Psoas muscle (tissue), 8 donors: Measurements from ENCODE around the gene TNIP3. TPM values are rescaled to one million over a fixed set of nuclear protein-coding genes. Genes with fewer than 3 reads are reported as not detected.

Experiments
- ATAC-seq, 4 donors: fragments of 200-7000 bp; cut with Tn5 transposase; one replicate each; pipeline ENCODE4 v1.9.1; 2020; ENCODE audit warnings: moderate library complexity in 3 of 4, mild to moderate bottlenecking in 2 of 4
- DNase-seq, 2 donors: peaks; one replicate each; pipeline ENCODE4 v3.0.0-alpha.2; 2020
- H3K27ac ChIP-seq: fragments of 200-600 bp; one replicate; pipeline ENCODE4 v1.8.0; 2022
- H3K27me3 ChIP-seq, 3 donors: fragments of 200-600 bp in 1 of 3; one replicate each; pipeline versions ENCODE4 v1.6.1 to v1.8.0; 2013 to 2022; ENCODE audit warnings: low read length in 2 of 3, mild to moderate bottlenecking in 2 of 3, moderate library complexity in 1 of 3; ENCODE audit not compliant: insufficient read depth in 3 of 3
- H3K36me3 ChIP-seq, 2 donors: fragments of 200-600 bp in 1 of 2; one replicate each; pipeline versions ENCODE4 v1.6.1 to v1.8.0; 2013 to 2022; ENCODE audit warnings: low read depth in 1 of 2, mild to moderate bottlenecking in 1 of 2, moderate library complexity in 1 of 2; ENCODE audit not compliant: insufficient read depth in 1 of 2
- H3K4me1 ChIP-seq: fragments of 200-600 bp; one replicate; pipeline ENCODE4 v1.8.0; 2022
- H3K4me3 ChIP-seq: fragments of 200-600 bp; one replicate; pipeline ENCODE4 v1.8.0; 2022; ENCODE audit warnings: mild to moderate bottlenecking
- H3K9me3 ChIP-seq: fragments of 200-600 bp; one replicate; pipeline ENCODE4 v1.8.0; 2022
- CTCF ChIP-seq: fragments of 200-600 bp; IDR thresholded peaks from one replicate; pipeline ENCODE4 v1.8.0; 2022; ENCODE audit warnings: antibody characterized with exemption
- WGBS, 3 donors: extraction: QIAGEN DNeasy Blood & Tissue Kit; methylation state at CpG; one replicate each; pipeline versions ENCODE4 v1.1.6 to v1.1.7; 2013; 5-methylcytosine and 5-hydroxymethylcytosine counted together
- intact Hi-C, 2 donors: fragments of 100-400 bp; cut with DNase I; formaldehyde crosslinking; loops; one replicate each; pipeline versions ENCODE4 v1.11.0 to v1.14.2; 2022
- polyA plus RNA-seq, 3 donors: library from polyadenylated mRNA; stranded (reverse); fragments of 200-250 nt; gene quantifications; one replicate each; pipeline ENCODE4 v1.2.3, GENCODE V29; 2013
- total RNA-seq, 4 donors: library from RNA; stranded (reverse); fragmentation: NEBNext Ultra II Directional in 2 of 4; extraction: Animal tissue kit (Norgen Biotek cat#: 25700) in 2 of 4; gene quantifications; one replicate each; pipeline versions ENCODE4 v1.2.1 to v1.2.4, GENCODE V29; 2021 to 2023
- donor health status: healthy with polysubstance abuse.
- donor health status: DM: no; HTN: no; CAD: no; lungs with moderate emphysema.
- donor health status: Bipolar disorder and iron deficiency.
- donor health status: healthy.
- donor health status: DM: yes; HTN: yes; CAD: no.
- donor health status: DM: no; HTN: no; CAD: no.
- donor health status: DM: no; HTN: no; CAD: no.
- donor health status: DM: yes; HTN: yes; CAD: no.

The TNIP3 gene
- total and polyA plus RNA-seq, 7 donors: not detected

GRCh38 chr4:121154103-121154515, 10.0 kb downstream of the TNIP3 start:
- Histone ChIP-seq H3K4me3 (no peak overlapping the region), H3K27me3 (peaks cover 0 to 13% (median 0%) of the 10 kb centered on the region in 3 donors), H3K9me3 (no peaks in the 10 kb centered on the region), H3K36me3 (no peaks in the 10 kb centered on the region), H3K27ac (no peak overlapping the region), H3K4me1 (no peaks in the 10 kb centered on the region)
- no peak for TF ChIP-seq CTCF
- 82% methylated on average over 4 of the region's 4 CpGs for WGBS, 3 donors
- DNase-seq: no peak
- ATAC-seq: no peak
- intact Hi-C loops: no loop called here

- no peaks in the 10 kb centered on the region for H3K4me1 ChIP-seq
Measured at GRCh38 chr4:121151942-121152341, 12.2 kb downstream of the TNIP3 start.

GRCh38 chr4:121150486-121150885, 13.6 kb downstream of the TNIP3 start:
- ATAC-seq: no peak
- no peak for DNase-seq
- no peak overlapping the region for H3K4me3 ChIP-seq
- H3K9me3 ChIP-seq: no peaks in the 10 kb centered on the region
- intact Hi-C loops: no loop called here
- no peaks in the 10 kb centered on the region for H3K36me3 ChIP-seq
- no peak overlapping the region for H3K27ac ChIP-seq
- no peak for TF ChIP-seq CTCF
- no peaks in the 10 kb centered on the region for H3K4me1 ChIP-seq
- WGBS, 3 donors: 86 to 96% (median 87%) methylated on average over 1 of the region's 1 CpG
- H3K27me3 ChIP-seq: no peaks in the 10 kb centered on the region

More at GRCh38 chr4:121151942-121152341, 12.2 kb downstream of the TNIP3 start:
- Histone ChIP-seq H3K9me3 (no peaks in the 10 kb centered on the region), H3K27ac (no peak overlapping the region), H3K27me3 (peaks cover 0 to 6% (median 0%) of the 10 kb centered on the region in 3 donors), H3K36me3 (no peaks in the 10 kb centered on the region), H3K4me3 (no peak overlapping the region)
- ATAC-seq: no peak
- no peak for DNase-seq
- intact Hi-C loops: no loop called here
- no peak for TF ChIP-seq CTCF
- WGBS, 3 donors: 76 to 91% (median 78%) methylated on average over 1 of the region's 1 CpG

GRCh38 chr4:121150003-121150402, 14.1 kb downstream of the TNIP3 start:
- Histone ChIP-seq H3K4me1 (no peaks in the 10 kb centered on the region), H3K27ac (no peak overlapping the region), H3K27me3 (no peaks in the 10 kb centered on the region), H3K4me3 (no peak overlapping the region), H3K36me3 (no peaks in the 10 kb centered on the region), H3K9me3 (no peaks in the 10 kb centered on the region)
- WGBS, 3 donors: 85 to 89% (median 87%) methylated on average over 4 of the region's 4 CpGs
- TF ChIP-seq CTCF: no peak
- no peak for DNase-seq
- intact Hi-C loops: no loop called here
- no peak for ATAC-seq

GRCh38 chr4:121148621-121149020, 15.5 kb downstream of the TNIP3 start:
- no peak overlapping the region for H3K27ac ChIP-seq
- no peak overlapping the region for H3K4me3 ChIP-seq
- no peak for DNase-seq
- no peak for TF ChIP-seq CTCF
- no peaks in the 10 kb centered on the region for H3K9me3 ChIP-seq
- no peaks in the 10 kb centered on the region for H3K36me3 ChIP-seq
- no peaks in the 10 kb centered on the region for H3K4me1 ChIP-seq
- ATAC-seq: no peak
- intact Hi-C loops: no loop called here
- H3K27me3 ChIP-seq: no peaks in the 10 kb centered on the region
